ENCODE data around the gene ATP11A.

DNA sequence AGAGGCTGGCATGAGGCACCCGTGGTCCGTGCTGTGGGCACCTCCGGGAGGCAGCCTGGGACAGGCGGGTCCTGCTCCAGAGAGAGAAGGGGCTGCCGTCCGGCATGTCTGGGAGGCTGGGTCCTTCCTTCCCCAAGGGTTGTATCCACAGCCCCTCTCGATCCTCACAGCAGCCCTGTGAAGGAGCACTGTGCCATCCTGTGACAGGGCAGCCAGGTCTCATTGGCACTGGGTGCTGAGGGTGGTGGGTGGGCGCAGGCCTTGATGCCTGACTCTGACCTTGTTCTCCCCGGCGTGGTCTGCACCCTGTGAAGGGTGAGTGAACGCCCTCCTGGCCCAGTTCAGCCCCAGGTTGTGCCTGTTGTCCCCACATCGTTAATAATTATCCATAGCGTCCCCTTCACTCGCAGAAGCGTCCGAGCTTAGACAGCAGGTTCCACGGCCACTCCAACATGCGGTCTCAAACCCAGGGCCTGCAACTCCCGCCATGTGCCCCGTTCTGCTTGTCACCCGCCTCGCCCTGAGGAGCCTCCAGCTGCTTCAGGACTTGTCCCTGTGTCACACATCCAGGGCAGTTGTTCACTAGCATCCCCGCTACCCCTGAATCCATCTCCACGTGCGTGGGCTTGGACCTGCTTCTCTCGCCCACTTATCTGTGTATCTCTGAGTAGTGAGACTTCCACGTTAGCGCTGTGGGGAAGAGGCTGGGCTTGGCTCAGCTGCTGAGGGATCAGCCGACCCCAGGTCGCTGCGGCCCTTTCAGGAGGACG lies 10.6 kb downstream of the ATP11A start:
- TF ChIP-seq, protein P1, sequence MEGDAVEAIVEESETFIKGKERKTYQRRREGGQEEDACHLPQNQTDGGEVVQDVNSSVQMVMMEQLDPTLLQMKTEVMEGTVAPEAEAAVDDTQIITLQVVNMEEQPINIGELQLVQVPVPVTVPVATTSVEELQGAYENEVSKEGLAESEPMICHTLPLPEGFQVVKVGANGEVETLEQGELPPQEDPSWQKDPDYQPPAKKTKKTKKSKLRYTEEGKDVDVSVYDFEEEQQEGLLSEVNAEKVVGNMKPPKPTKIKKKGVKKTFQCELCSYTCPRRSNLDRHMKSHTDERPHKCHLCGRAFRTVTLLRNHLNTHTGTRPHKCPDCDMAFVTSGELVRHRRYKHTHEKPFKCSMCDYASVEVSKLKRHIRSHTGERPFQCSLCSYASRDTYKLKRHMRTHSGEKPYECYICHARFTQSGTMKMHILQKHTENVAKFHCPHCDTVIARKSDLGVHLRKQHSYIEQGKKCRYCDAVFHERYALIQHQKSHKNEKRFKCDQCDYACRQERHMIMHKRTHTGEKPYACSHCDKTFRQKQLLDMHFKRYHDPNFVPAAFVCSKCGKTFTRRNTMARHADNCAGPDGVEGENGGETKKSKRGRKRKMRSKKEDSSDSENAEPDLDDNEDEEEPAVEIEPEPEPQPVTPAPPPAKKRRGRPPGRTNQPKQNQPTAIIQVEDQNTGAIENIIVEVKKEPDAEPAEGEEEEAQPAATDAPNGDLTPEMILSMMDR (IDR thresholded peaks at IDR 0.05; ENCODE audit: extremely low read depth in 1 of 2, insufficient read depth in 1 of 2, low read depth in 1 of 2, low read length in 2 of 2): no peak
- no peak for TF ChIP-seq EZH2 (IDR thresholded peaks at IDR 0.05; ENCODE audit: borderline replicate concordance, low read depth, low read length, severe bottlenecking)
- no peak for TF ChIP-seq JUN (IDR thresholded peaks at IDR 0.05; ENCODE audit: borderline replicate concordance, insufficient read depth, insufficient read length, low read depth)

Measured in endothelial cell of umbilical vein (primary cell).